HG02571 (cell line): Measurements from ENCODE around the gene GRPEL2.

Experiments
- ATAC-seq: cut with Tn5 transposase; IDR thresholded peaks from one replicate; pipeline ENCODE4 v1.9.1; 2021; ENCODE audit warnings: mild to moderate bottlenecking, moderate library complexity; ENCODE audit not compliant: unreplicated experiment

Gene GRPEL2, protein sequence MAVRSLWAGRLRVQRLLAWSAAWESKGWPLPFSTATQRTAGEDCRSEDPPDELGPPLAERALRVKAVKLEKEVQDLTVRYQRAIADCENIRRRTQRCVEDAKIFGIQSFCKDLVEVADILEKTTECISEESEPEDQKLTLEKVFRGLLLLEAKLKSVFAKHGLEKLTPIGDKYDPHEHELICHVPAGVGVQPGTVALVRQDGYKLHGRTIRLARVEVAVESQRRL

DNA sequence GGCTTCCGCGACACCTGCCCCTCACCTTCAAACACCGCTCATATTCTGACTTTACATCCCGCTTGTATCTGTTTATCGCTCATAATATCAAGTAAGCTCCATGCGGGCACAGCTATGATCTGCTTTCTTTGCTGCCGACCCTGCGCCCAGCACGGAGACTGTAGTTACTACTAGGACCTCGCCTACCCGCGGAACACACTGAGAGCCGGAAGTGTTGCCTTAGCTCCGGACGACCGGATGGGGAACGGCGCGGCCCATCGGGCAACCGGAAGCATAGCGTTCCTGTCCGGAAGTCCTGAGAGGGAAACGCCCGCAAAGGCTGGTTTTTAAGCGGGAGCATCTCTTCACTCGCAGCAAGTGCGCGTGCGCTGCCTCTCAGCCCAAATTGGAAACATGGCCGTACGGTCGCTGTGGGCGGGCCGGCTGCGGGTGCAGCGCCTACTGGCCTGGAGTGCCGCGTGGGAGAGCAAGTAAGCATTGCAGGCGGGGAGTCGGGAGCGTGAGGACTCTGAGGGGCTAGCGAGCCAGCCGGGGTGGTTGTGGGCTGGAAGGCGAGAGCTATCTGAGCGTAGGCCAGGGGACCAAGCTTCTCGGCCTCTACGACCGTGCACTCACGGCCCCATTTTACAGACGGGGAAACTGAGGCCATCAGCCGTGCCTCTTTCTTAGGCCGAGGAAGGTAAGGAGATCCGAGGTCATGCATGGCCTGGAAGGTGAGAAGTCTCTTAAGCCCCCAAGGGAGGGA lies at the start of gene GRPEL2:
GRPEL2 (plus strand) TSS at position 353 of the 745 bp plus-strand sequence; CDS start at position 394, 41 bp downstream.
- ATAC-seq = peak; percentile 97

DNA sequence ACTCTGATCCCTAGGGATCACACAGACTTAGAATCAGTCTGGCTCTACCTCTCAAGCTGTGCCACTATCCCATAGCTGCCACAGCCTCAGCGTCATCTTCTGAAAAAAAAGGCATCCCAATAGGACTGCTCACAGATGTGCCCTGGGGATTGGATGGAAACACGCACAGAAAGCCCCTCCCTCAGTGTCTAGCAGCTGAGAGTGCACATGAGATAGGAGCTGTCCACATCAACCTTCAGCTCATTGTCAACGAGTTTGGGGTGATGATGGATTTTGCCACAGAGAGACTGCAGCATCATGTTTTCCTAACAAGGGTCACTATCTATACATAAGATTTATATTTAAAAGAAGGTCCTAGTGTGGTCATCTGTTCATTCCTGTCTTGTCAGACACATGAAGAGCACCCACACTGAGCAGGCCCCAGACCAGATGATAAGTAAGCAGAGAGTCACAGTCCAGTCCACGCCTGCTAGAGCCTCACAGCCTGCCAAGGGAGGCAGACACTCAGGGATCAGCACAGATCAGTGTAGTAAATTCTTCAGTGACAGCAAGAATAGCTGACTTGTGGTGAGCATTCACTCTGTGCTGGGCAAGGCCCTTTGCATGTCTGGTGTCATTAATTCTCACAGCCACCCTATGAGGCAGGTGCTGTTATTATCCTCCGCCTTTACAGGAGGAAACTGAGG lies 47.8 kb upstream of the GRPEL2 start:
- no peak for ATAC-seq

DNA sequence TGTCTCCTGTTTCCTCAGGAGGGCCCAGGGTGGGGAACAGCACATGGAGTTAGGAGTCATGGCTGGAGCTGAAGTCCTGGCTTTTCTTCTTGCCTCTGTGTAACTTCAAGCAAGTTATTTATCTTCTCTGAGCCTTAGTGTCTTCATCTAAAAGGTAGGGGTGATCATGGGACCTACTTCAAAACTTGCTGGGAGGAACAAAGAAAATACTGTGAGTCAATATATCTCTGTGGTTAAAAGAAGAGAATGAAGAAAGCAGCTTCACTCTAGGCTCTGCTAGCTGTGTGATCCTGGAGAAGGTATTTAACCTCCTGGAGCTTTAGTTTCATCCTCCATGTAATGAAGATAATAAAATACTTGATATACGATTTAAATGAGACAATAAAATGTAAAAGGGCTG lies 47.1 kb upstream of the GRPEL2 start:
- ATAC-seq = no peak

DNA sequence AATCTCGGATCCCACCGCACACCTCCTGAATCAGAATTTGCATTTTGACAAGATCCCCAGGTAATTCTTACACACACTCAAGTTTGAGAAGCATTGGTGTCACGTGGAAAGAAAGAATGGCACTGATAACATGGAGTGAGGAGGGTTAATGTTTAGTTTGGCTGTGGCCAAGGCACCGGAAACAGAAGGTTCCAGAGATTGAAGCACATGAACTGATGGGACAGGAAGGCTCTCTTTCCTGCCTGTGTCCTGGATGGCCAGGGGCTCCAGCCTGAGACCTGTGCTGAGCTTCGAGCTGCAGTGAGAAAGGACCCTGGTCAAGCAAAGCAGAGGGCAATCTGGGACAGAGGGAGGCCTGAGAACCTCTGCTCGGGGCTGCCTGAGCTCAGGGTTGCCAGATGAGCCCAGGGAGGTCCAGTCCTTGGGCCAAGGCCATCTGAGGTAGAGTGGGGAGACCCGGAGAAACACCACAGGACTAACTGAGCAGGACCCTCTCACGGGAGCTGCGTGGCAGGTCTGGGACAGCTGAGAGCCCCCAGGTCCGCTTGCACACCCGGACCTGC lies 46.4 kb upstream of the GRPEL2 start:
- ATAC-seq = no peak

DNA sequence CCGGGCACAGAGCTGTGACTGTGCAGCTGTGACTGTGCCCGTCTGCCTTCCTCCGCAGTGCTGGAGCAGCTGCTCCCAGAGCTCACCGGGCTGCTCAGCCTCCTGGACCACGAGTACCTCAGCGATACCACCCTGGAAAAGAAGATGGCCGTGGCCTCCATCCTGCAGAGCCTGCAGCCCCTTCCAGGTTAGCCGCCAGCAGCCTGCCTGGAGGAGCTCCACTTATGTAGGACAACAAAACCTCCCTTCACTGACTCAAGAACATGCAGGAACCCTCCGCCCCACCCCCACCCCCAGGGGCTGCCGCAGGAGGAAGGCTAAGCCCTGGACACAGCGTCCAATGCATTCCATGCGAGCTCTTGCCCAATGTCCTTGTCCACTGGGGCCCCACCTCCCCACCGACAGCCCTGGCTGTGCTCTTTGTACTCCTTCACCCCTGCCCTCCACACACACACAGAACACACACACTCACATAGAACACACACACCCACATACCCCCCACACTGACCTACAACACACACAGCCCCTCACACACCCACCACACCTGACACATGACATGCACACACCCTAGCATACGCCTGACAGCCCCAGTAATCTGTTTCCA lies 45.7 kb upstream of the GRPEL2 start:
- ATAC-seq = no peak

DNA sequence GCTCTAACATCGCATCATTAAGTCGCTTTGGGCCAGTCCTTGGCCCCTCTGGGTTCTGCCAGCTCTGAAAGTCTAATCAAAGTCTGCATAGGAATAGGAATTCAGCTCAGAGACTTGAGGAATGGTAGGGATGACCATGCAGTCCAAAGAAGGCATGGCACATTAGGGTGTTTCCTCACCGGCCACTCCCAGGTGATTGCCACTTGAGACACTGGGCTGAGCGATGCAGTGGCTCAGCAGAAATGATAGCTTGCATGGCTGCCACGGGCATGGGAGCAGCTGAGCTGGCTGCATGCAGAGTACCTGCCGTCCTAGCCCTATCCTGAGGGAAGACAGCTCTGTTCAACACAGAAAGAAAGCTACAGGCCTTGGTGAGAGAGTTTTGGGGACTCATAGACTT lies 44.9 kb upstream of the GRPEL2 start:
- ATAC-seq = no peak

DNA sequence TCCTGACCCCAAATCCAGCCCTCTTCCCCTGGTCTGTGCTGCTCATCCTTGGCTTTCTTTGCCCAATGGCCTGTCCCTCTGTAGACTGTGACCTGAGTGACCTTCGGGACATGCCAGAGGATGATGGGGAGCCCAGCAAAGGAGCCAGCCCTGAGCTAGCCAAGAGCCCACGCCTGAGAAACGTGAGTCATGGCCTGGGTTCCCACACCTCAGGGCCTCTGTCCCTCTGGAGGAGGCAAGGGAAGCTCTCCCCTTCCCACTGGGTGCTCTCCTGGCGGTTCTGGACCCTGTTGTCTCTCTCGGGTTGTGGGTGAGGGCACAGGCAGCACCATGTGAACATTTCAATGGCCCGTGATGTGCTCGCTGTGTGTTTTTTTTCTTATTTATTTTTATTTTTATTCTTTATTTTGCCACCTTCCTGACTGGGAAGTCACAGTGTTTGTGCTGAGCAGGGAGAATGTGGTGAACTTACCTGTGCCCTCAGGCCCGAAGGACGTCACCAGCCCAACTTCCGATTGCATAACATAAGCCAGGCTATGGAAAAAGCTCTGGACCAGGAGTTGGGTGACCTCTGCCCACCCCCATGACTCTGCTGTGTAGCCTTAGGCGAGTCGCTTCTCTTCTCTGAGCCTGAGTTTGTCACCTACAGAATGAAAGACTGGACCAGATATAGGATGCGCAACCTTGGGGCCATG lies 44.1 kb upstream of the GRPEL2 start:
- no peak for ATAC-seq

DNA sequence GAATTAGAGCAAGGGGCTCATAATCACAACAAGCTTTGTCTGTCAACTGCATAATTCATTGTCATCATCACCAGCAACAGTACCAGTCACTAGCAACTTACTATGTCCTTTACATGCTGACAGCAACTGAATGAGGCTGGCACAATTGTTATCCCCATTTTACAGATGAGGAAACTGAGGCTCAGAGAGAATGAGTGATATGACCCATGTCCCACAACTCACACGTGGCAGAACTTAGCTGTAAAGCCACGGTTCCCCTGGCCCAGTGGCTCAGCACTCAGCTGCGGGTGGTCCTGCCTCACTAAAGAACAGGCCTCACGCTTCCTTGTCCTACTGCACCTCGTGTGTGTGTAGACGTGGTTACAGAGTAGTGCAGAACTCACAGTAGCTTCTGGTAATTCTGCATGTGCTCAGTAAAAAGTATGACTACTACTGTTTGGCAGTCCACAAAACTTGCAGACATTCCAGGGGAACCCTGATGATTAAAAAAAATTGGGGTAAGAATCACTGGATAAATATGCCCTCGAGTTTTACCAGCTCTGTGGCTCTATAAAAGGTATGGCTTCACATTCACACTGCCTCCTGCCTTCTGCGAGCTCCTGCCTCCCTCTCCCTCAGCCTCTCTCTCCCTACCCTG lies 43.4 kb upstream of the GRPEL2 start:
- ATAC-seq = no peak

DNA sequence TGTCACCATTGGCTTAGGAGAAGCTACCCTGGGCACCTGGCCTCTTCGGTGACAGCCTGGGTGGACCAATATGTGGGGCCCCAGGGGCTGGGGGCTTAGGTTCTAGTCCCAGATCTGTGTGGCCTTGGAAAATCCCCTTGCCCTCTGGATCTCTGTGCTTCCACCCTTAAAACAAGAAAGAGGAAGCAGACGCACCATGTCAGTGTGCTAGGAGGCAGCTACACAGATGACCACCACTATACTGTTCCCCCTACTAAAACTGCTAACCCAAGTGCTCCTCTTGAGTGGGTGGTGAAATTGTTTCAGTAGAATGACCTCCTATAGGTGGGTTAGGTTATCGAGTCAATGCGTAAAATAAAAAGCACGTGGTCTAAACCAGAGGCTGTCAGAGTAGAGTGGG lies 42.7 kb upstream of the GRPEL2 start:
- no peak for ATAC-seq

DNA sequence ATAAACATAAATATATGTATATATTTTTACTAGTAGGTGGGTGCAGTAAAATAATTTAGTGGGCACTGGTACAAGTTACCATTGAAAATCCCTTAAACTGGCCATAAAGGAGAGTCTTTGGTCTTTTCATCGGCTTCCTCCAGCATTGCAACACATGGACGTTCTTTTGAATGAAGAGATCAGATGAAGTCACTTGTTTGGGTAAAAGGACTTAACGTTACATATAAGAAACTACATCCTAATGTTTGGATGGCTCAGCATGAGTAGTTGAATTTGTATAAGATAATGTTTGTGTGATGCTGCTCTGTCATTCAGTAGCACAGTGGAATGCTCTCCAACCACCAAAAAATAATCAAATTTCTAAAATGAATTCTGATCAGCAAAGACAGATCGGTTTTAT lies 42.1 kb upstream of the GRPEL2 start:
- ATAC-seq = no peak

DNA sequence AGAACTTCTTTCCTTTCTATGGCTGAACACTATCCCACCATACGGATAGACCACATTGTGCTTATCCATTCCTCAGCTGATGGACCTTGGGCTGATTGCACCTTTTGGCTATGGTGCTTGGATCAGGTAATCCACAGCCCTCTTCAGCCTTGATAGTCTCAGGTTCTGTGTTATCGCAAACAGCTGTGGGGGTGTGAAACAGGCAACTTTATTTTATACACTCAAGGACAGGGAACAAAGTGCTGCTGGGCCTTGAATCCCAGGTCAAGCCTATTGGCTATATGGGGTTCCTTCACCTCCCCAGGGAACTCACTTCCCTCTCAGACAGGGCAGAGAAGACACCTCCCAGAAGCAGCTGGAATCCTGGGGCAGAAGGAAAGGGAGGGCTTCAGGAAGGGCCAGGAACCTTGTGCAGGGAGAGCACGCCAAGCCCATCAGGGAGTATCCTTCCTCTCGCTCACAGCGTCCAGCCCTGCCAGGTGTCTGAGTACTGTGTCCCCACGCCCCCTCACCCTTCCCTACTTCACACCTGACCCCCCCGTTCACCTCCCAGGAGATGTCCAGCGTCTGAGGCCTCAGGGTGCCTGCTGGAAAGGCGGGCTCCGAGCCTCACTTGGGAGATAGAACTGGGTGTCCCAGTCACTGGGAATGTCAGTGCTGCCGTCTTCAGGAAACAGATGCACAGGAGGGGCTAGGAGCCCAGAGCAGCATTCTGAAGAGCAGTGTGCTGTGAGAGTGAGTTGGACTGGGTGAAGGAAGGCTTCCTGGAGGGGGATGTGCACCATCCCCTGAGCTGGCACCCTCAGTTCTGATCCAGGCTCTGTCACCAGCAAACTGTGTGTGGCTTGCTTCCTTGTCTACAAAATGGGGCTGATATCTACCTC lies 40.9 kb upstream of the GRPEL2 start:
- ATAC-seq = no peak

DNA sequence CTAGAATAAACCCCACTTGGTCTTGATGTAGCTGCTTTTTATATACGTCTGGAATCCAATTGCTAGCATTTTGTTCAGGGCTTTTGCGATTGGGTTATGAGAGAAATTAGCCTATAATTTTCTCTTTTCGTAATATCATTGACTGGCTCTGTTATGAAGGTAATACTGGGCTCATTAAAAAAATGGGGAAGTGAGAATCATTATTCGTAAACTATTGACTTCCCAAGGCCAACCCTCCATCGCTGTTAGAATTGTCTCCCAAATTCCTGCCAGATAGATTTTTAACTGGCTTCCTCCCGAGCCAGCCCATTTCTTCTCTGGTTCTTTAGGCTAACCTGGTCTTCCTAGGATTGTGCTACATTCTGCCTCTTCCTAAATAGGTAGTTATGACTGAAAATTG lies 35.9 kb upstream of the GRPEL2 start:
- ATAC-seq = no peak

DNA sequence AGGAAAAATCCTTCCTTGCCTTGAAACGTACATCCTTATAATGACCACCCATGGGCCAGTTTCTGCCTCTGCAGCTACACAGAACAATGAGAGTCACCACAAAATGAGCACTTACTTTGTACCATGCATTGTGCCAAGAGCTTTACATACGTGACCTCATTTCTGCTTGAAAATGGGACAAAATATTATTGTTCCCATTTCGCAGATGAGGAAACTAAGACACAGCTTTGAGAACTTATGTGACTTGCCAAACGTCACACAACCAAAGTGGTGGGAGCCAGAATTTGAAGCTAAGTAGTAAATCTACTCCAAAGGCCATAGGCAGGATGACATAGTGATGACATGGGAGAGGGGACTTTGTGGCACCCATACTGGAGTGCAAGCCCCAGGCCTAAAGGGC lies 34.8 kb upstream of the GRPEL2 start:
- ATAC-seq = no peak

DNA sequence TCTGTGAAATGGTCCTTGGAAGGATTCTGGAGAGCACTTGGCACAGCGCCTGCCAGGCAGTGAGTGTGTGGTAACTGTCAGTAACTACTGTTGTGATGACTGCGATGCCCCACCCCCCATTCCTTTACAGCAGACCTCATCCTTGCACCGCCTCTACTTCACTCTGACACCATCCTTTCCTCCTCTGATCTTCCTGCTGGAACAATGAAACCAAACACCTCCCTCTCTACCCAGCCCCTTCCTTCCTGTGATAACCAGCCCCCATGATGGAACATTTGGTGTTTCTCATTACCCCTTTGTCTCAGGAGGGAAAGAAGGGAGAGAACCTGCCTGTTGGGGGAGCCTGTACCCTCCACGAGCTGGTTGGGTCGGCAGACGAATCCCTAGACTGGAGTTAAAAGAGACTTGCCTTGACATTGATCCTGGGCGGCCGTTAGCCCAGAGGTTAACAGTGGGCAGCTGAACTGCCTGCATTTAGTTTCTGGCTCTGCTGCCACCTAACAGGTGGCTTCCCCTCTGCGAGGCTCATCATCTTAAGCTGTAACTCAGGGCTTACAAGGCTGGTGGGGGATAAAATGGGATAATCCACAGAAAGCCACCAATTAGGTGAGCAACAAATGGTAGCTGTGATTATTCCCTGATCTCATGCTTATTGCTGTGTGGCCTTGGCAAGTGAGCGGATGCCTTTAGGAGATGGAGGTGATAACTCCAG lies 34.2 kb upstream of the GRPEL2 start:
- no peak for ATAC-seq

DNA sequence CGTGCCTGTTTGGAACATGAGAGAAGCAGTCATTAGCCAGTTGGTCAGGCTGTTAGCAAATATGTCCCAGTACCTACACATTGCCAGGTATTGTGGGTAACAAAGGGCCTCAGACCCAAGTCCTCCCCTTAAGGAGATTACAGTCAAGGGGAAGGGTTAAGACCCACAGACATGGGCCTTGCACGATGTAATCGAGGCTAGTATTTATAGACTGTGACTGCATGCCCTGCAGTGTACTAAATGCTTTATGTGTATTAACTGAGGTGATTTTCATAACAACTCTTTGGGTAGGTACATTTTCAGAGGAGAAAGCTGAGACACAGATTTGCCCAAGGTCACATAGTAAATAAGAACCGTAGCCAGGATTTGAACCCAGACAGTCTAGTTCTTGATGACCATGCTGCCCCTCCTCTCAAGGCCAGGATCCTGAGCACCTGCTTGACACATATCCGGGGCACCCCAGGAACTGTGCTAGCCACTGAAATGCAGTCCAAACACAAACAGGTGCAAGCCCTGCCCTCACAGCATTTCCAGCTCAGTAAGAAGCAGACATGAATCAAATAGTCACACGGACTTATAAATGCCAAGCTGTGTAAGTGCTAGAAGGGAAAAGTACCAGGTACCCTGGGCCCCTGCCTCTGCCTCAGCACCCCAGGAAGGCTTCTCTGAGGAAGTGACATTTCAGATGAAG lies 32.0 kb upstream of the GRPEL2 start:
- ATAC-seq = no peak

DNA sequence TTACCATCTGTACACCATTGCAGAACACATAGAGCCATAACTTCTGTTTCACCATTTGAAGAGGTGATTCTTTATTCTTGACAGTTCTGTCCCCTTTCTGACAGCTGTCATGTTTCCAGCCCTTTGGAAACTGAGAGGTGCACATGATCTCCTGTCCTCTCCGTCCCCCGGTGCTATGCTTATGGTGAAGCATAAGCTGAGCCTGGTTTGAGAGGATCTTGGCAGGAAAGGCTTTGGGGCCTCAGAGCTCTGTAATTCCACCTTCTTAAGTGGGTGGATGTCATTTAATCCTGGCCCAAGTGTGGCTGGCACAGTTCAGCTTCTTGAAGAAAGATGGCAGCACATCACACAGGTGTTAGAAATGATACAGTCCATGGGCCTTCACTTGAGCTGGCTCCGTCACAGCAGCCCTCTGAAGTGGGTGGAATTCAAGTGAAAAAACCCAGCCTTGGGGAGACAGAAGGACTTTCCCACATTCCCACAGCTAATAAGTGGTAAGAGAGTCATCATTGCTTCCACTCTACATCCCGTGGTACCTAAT lies 30.7 kb upstream of the GRPEL2 start:
- ATAC-seq = no peak

DNA sequence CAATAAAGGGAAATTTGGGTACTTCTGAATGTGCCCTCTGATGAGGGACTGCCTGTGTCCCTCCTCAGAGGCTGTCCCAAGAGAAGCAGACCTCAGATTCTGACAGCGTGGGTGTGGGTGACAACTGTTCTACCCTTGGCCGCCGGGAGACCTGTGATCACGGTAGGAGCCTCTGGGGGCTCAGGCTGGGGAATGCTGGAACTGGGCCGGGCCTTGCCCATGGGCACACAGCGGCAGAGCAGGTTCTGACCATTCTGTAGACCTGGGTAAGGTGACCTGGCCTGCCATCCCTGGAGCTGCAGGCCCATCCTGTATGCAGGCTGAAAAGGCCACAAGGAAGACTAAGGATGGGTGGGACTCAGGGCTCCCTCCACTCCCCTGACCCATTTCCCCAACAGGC lies 29.5 kb upstream of the GRPEL2 start:
- no peak for ATAC-seq
